Eye (tissue), 1 donor: ENCODE results near the gene SH3BP2.

Experiments
- DNase-seq: peaks from one replicate; pipeline ENCODE4 v3.0.0-alpha.2; 2015

Gene SH3BP2

DNA sequence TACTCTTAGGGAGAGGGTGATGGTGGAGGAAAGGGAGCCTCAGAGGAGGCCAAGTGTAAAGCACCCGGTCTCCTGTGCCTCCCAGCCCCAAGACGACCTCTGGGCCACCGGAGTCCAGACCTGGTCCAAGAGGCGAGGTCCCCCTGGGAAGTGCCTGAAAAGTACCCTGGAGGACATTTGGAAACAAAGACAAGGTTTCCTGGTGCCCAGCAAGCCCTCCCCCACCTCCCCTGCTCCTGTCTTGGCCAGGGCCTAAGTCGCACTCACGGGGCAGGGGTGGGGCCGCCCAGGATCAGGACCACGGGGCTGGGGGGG, 532 bp upstream of the SH3BP2 start:
- no peak for DNase-seq

DNA sequence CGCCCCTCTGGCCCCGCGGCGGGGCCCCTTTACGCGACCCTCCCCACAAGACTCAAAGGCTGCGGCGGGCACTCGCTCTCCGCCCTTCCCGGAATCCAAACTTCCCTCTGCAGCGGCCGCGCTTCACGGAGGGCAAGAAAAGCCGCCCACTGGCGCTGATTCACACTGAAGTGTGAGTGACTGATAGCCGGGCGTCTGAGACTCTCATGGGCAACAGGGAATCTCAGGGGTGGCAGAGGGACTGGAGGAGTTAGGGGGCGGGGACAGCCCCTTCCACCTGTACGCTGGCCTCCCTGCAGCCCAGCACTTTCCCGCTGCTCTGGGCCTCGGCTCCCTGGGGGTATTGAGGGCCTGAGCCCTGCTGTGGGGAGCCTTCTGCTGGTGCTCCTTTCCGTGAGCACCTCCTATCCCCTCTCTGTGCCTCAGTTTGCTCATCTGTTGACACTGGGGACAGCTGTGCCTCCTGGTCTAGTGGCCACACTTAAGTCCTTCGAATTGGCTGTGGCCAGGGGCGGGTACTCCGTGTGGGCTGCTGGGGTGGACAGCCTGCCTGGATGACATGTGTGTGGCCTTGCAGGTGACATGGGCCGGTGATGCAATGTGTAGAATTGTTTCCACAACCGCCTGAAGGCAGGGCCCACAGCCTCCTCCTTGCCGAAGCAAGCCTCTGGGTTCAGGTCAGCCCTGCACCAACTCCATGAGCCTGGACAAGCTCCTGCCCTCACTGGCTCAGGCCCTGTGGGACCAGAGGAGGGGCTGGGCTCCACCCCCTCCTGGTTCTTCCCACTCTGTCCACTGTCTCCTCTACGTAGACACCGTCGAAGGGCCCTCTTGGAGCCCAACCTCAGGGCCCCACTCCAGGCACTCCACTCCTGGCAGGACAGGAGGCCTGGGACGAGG, 951 bp downstream of the SH3BP2 start:
- DNase-seq, result no peak

DNA sequence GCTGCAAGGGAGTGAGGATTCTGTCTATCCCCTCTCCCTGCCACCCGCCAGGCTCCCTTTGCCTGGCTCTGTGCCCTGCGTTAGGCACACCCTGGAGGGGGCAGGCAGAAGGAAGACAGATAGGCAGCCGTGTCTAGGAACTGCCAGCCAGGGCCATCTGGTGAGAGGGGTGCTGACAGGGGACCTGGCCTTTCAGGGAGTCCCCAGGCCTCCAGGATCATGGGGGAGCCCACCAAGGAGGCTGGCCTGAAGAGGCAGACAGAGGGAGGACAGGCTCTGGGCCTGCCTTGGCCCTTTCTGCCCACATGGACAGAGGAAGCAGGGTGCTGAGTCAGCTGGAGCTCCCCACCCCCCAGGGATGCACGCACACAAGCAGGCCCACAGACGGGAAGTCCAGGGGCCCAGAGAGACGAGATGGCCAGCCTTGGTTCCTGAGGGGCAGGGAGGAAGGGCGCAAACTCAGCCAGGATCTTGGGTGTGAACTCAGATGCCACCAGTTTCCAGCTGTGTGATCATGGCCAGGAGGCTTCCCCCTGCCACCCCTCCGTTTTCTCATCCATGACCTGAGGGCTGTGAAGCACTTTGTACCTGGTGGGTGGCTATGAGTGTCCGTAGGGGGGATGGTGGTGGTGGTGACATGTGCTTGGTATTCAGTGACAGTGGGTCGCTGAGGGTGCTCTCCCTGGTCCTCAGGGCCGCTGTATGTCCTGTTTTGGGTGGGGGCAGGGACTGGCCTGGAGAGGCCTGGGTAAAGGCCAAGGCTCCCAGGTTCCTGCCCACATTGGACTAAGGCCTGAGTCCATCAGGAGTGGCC, 1.8 kb downstream of the SH3BP2 start:
- no peak for DNase-seq

DNA sequence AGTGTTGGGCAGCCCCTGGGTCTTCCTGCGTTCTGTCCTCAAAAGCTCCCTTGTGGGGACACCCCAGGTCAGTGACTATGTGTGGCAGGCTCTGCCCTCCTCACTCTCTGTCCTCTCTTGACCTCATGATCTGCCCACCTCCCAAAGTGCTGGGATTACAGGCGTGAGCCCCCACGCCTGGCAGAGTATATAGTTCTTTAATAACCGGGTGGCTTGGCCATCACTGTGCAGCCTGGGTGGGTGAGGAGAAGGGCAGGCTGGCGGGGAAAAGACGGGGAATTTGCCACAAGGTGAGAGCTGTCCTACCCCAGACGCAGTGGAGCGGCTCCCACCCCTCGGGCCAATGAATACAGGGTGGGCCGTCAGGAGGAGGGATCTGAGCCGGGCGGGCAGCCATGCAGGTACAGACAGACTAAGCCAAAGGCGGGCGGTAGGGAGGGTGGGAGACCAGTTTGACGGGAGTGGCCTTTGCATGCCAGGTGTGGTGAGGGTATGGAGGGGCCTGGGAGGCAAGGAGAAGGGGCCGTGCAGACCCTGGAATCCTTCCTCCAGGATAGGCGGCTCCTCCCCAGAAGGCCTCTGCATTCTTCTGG, 2.5 kb downstream of the SH3BP2 start:
- DNase-seq, result no peak

DNA sequence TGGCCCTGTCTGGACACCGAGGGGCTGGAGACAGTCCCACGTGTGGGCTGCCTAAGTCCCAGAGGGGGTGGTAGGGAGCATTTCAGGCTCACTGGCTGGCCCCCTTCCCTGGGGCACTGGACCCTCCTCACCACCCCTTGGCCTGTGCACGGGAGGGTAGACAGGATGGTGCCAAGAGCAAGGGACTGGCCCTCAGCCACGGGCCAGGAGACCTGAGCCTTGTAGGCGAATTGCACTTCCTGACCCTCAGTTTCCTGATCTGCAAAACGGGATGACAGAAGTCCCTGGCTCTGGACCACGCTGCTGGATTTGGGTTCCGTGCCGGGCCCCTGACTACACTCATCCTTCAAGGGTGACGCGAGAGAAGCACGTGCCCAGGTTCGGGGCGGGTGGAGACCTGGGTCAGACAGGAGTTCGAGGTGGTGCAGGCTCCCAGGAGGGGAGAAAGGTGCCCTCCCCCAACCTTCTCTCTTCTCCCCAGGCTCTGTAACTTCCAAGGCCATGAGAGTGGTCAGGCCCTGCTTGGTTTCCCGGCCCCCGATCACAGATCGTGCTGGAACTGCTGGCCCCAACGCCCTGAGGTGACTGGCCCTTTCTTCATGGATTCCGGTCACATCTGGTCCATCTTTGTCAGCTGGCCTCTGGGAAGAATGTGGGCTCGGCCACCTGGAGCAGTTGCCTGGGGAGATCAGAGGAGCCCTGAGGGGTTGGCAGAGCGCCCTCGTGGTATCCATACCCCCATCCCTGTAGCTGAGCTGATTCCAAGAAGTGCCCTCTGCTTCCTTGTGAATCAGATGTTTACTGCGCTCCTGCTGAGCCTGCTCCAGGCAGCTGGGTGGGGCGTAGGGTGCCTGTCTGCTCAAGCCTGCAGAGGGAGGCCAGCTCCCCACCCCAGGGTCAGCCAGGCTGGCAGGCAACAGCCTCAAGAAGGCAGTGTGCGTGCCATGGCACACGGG, 3.3 kb downstream of the SH3BP2 start:
- DNase-seq, result no peak

DNA sequence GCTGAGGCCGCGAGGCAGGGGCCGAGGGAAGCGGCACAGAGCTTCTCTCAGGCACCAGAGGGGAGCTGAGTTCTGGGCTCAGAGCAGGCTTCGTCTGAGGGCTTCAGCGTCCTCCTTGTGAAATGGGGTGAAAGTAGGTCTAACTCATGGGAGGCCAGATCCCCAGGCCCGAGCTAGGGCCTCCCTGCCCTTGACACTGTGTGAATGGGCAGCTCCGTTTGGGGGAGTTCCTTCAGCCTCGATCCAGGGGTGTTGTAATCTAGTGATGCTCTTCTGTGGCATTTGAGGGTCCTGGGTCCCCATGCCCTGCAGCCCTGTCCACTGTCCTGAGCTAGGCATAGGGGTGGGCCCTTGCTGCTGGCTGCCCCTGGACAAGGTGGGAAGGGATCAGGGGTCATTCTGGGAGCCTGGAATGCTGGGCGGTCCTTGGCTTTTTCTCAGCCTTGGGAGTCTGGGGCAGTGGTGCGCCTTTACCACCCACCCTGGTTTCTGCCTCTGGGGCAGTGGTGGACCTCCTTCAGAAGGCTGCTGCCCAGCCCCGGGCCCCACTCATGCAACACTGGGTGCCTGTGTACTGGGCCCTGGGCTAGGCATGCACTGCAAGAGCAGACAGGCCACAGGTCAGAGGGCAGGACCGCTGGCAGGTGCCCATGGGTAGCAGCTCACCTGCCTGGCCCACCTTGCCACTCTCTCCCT, 4.1 kb downstream of the SH3BP2 start:
- DNase-seq, result no peak

DNA sequence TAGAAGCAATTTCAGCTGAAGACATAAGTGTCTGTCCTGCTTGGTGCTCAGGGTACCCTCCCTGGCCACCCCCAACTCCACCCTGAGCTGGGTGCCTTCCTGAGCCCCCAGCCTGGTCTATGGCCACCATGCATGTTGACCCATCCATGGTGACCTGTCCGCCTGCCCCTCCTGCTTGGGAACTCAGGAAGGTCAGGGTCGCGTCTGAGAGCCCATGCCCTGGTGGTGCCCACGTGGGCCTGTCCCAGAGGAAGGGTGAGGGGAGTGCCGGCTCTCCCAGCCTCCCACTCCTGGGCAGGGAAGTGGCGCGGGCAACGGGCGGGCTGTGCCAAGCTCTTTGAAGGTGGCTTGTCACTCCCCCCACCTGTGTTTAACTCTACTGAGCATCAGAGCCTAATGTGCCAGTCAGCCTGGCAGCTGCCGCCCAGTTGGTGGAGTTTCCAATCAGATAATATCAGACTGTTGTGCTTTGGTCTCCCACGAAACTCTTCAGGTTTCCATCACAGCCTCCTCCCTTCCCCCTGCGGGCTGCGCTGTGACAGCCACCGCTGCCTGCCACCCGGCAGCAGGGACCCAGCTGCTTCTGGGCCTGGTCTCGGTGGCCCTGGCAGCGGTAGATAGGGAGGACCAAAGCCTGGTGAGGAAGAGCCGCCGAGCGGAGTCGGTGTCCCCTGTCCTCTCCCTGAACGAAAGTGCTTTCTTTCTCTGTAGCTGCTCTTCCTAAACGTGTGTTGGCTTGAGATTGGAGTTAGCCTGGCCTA, 4.8 kb downstream of the SH3BP2 start:
- no peak for DNase-seq

DNA sequence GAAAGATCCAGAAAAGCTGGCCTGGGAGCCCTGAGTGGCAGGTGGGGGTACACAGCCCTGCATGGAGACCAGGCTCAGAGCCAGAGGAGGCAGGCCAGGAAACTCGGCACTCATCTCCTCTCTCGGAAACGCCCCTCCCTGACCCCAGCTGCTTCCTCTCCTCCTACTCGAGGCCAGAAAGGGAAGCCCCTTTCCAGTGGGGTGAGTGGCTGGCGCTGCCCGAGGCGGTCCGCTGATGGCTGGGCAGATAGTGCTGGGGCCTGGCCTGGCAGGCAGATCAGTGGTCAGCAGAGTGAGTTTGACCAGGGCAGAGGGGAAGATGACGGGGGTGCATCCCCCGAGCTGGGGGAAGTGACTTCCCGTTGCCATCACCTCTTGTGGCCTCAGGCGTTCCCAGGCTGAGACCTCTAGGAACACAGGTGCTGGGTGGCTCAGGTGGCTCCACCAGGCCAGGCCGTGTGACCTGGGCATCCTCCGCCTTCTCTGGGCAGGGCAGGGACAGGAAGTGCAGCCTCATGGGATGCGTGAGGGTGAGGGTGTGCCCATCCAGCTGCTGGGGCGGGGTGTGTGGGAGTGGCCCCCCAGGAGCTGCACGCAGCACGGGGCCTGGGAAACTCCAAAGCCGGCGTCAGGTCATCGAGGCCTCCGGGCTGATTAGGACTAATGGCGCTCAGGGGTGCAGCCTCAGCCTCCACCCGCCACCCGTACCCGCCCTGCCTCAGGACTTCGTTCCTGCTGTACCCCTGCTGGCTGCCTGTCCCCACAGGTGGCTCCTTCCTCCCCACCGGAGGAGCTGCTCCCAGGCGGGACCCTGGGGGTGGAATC, 5.7 kb downstream of the SH3BP2 start:
- DNase-seq, result no peak

DNA sequence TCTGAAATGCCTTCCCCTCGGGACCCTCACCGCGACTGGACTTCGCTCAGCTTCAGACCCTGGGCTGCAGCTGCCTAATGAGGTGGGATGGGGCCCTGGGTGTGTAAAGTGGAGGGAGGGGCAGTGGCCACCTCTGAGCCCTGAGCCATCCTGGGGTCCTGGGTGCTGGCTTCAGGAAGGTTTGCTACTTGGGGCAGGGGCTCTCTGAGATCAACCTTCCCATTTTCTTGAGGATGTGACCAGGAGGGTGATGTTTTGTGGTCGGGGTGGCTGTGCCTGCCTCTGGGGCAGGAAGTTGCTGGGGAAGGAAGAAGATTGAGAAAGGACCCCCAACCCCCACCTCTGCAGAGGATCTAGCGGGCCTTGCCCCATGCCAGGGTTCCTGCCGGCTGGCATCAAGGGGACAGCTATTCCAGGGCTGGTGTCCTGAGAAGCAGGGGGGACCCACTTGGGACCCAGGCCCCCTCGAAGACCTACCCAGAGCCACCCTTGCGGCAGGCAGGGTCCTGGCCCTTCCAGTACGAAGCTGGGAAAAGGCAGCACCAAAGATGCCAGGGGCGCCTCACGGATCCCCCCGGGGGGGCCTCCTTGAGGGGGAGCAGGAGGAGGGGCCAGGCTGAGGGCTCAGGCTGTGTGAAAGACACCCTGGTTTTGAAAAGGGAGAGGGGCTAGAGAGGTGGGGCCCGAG, 6.5 kb downstream of the SH3BP2 start:
- DNase-seq, result no peak

DNA sequence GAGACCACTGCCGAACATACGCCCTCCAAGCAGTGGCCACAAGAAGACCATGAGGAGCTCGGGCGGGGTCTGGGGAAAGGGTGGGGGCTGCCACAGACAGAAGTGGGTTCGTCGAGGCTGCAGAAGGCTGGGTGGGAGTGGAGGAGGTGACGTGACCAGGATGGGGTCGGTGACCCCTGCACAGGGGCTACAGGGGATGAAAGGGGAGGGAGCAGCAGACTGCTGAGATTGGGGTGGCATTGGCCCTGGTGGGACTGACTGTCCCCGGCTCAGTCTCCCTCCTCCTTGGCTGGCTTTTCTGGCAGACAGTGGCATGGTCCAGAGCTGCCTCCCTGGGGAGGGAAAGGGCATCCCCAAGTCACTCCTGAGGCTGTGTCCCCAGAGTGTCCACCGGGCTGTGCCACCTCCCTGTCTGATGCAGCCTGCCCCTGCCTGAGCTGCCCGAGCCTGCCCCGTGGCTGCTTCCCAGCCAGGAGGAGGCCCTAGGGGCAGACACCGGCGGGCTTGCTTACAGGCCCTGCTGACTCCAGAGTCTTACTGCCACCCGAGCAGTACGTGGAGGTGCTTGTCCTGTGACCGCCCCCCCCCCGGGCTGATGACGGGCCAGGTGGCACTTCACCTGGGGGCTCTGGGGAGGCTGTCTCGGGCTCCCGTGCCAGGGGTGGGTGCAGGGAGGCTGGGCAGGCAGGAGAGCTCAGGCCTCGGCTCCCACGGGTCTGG, 7.2 kb downstream of the SH3BP2 start:
- no peak for DNase-seq

DNA sequence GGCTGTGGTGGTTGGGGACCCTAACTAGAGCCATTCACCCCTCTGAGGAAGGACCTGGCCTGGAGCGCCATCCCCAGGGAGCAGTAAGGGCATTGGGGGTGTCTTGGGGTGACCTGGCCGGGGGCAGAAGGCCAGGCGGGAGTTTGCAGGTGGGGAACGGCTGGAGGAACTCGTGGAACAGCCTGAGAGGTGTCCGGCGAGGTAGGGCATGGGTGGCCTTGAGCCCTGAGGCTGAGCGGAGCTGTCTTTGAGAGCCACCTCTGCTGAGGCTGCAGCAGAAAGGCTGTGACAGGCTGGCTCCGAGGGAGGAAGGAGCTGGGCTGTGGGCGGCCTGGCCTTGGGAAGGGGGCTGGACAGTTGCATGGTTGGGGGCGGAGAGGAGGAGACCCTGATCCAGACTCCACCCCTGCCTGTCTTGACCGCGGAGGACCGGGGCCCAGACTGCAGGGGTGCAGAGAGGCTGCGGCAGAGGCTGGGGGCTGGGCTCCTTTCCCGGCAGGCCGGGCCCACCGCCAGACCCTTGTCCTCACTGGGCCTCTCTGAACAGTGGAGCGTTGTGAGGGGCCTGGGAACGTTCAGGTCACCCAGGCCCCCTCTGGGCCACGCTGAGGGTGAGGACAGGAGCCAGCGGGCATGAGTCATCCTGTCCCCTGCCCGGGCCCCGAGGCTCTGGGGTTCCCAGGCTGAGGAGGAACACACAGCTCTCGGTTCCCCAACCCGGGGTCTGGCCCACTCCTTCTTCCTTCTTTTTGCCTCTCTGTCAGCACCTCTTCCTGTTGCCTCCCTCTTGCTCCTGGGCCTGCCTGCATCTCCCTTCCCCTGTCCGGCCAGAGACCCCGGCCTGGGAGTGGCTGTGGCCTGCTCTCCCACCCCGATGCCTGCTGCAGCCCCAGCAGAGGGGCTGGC, 8.1 kb downstream of the SH3BP2 start:
- peak; percentile 88 for DNase-seq

DNA sequence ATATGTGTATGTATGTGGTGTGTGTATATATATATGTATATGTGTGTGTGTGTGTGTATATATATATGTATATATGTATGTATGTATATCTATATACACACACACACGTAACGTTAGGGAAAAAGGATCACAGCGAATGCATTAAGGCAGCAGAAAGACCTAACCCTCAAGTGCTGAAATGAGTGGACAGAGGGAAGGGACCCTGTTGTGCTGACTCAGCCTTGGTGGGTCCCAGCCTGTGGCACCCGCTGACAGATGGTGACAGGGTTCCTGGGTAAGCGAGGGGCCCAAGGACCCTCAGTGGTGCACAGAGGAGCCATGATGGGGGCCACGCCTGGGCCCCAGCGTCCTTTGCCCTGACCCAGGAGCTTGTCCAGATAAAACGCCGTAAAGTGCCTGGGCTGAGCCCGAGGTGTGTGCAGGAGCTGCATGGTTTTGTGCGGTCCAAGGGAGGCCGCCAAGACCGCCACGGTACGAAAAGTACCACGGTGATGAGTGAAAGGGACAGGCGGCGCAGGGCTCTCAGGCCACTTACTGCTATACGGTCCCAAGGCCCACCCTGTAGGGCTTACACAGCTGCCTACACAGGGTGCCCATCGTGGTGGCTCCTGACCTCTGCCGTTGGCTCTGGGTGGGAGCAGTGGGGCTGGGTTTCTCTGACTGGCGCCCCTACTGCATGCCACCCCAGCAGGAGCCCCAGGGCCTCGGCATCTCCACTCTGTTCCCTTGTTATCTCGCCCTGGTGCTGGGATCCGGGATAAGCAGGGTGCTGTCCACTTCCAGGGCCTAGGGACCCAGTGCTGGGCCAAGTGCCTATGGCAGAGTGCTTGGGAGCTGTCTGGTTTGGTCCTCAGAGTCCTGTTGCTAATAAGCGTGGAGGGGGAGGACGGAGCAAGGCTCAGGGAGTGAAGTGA, 10.0 kb downstream of the SH3BP2 start:
- no peak for DNase-seq

DNA sequence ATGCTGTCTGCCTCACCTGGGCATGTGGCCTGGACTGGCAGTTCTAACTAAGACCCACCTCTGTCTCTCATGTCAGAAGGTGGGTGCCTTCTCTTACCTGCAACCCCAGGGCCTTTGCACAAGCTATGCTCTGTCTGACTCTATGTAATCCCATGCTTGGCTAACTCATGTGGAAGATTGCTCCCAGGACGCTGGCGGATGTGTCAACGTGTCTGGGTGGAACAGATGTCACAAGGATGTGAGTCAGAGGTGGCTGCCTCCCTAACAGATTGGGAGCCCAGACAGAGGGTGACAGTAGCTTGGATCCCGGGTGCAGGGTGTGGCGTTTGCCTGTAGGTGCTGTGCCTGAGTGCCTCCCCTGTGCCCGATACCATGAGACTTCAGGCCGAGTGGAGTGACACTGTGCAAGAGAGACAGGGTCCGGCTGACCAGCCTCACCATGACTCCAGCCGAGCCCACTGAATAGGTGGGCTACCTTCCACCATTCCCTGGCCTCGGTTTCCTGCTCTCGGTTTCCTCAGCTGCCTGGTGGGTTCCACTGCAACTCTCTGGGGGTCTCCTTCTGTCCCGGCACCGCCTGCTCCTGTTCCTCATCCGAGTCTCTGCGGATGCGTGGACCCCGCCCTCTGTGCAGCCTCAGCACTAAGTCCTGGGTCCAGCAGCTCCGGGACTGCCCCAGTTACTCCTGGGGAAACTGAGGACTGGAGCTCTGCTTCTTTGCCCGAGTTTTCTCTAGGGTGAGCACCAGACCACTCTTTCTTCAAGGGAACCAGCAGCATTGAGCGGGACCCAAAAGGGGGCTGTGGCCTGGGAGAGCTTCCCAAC, 11.0 kb downstream of the SH3BP2 start:
- no peak for DNase-seq

DNA sequence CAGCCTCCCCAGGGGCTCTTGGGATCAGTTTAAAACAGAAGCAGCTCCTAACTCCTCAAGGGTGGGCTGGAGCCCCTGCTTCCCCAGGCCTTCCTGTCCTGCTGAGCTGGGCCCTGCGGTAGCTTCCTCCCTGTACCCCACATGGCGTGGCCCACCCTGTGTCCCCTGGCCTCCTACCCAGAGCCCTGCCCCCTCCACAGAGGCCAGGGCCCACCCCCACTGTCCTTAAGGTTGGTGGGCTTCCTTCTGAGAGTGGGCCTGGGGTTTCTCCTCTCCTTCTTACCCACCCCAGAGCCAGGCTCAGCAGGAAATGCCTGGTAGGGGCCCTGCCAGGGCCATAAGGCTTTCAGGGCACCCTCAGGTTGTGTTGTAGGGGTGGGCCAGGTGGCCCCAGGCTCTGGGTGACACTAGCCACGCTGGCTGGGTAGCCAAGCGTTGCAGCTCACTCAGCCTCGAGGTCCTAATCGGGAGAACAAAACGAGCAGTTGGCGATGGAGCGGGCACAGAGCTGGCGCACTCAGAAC, 11.6 kb downstream of the SH3BP2 start:
- no peak for DNase-seq

DNA sequence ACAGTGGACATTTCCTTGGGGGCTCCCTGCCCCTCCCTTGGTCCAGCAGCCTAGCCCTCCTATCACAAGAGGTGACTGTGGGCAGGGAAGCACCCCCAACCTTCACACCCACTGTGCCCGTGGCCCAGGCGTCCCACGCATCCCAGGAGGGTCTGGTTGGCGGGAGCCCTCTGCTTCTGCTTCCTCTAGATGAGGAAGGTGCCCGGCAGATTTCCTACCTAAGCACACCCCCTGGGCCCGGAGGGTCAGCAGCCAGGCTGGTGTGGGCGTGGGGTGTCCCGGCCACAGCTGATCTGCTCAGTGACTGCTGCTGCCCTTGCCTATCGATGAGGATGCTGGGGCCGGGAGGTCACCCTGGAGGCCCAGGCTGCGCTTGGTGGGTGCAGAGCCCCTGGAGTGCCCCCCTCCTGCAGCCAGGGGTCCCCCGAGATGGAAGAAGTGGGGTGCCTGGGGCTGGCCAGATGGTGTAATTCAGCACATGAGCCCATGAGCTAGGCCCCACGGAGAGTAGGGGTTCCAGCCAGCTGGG, 12.2 kb downstream of the SH3BP2 start:
- DNase-seq, result no peak
